ENCODE results near the gene PTPRD.

The PTPRD gene

GRCh38 chr9:10173561-10173960 is 439.2 kb downstream of the PTPRD start:
- no peak for DNase-seq (ENCODE audit: low read depth in 2 of 2)

- DNase-seq (ENCODE audit: low read depth in 2 of 2): no peak
Measured at GRCh38 chr9:10172476-10172875, 440.3 kb downstream of the PTPRD start.

- DNase-seq (ENCODE audit: low read depth in 2 of 2): no peak
Measured at GRCh38 chr9:10168241-10168640, 444.6 kb downstream of the PTPRD start.

- DNase-seq (ENCODE audit: low read depth in 2 of 2): no peak
Measured at GRCh38 chr9:10148796-10149195, 464.0 kb downstream of the PTPRD start.

- no peak for DNase-seq (ENCODE audit: low read depth in 2 of 2)
Measured at GRCh38 chr9:10146517-10147331, 466.1 kb downstream of the PTPRD start.

- DNase-seq (ENCODE audit: low read depth in 2 of 2): no peak
Measured at GRCh38 chr9:10144355-10144754, 468.4 kb downstream of the PTPRD start.

- DNase-seq (ENCODE audit: low read depth in 2 of 2): no peak
Measured at GRCh38 chr9:10135553-10135952, 477.2 kb downstream of the PTPRD start.

GRCh38 chr9:10134266-10134665 is 478.5 kb downstream of the PTPRD start:
- DNase-seq (ENCODE audit: low read depth in 2 of 2): no peak

GRCh38 chr9:10130061-10130675 is 482.6 kb downstream of the PTPRD start:
- peak in 1 of 2 experiments; percentile 5 for DNase-seq (ENCODE audit: low read depth in 2 of 2)

- no peak for DNase-seq (ENCODE audit: low read depth in 2 of 2)
Measured at GRCh38 chr9:10127867-10128266, 484.9 kb downstream of the PTPRD start.

GRCh38 chr9:10112798-10113197 is 500.0 kb downstream of the PTPRD start:
- DNase-seq (ENCODE audit: low read depth in 2 of 2): no peak

- no peak for DNase-seq (ENCODE audit: low read depth in 2 of 2)
Measured at GRCh38 chr9:10112070-10112469, 500.7 kb downstream of the PTPRD start.

- no peak for DNase-seq (ENCODE audit: low read depth in 2 of 2)
Measured at GRCh38 chr9:10108815-10109214, 504.0 kb downstream of the PTPRD start.

GRCh38 chr9:10104774-10105173 is 508.0 kb downstream of the PTPRD start:
- no peak for DNase-seq (ENCODE audit: low read depth in 2 of 2)

- DNase-seq (ENCODE audit: low read depth in 2 of 2): no peak
Measured at GRCh38 chr9:10095208-10095607, 517.6 kb downstream of the PTPRD start.

GRCh38 chr9:10094563-10094962 is 518.2 kb downstream of the PTPRD start:
- DNase-seq (ENCODE audit: low read depth in 2 of 2): no peak

GRCh38 chr9:10080012-10080411 is 532.8 kb downstream of the PTPRD start:
- DNase-seq (ENCODE audit: low read depth in 2 of 2): no peak

- DNase-seq (ENCODE audit: low read depth in 2 of 2): no peak
Measured at GRCh38 chr9:10079284-10079964, 533.4 kb downstream of the PTPRD start.

GRCh38 chr9:10071579-10071978 is 541.2 kb downstream of the PTPRD start:
- no peak for DNase-seq (ENCODE audit: low read depth in 2 of 2)

- DNase-seq (ENCODE audit: low read depth in 2 of 2): peak; percentile 77 to 78
Measured at GRCh38 chr9:10062629-10063395, 550.0 kb downstream of the PTPRD start.

- peak; percentile 85 to 86 for DNase-seq (ENCODE audit: low read depth in 2 of 2)
Measured at GRCh38 chr9:10059044-10059443, 553.8 kb downstream of the PTPRD start.

- no peak for DNase-seq (ENCODE audit: low read depth in 2 of 2)
Measured at GRCh38 chr9:10055886-10056395, 556.9 kb downstream of the PTPRD start.
